NCI-H526 treated with DMSO at 0.1 percent for 48 hours (cell line): ENCODE data around the gene PMVK.

Experiments used
- DNase-seq: peaks from one replicate; lab custom pipeline; 2025; lab: John Stamatoyannopoulos, UW

The PMVK gene

DNA sequence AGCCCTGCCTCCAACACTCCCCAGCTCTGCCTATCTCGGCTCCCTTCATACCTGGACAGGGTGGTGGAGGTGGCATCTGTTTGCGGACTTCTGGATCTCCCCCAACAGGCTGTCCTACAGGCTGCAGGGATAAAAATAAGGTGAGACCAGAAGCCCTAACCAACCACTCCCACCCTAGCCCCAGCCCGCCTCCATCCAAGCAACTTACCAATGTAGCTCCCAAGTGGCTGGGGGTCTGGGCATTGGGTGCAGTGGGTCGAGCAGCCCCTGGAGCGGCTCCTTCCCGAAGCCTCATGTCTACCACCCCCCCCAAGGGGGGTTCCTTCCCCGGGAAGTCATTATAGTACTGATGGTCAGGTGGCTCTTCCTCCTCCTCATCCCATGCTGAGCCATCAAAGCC is 29.6 kb upstream of the PMVK start:
- DNase-seq, result no peak

DNA sequence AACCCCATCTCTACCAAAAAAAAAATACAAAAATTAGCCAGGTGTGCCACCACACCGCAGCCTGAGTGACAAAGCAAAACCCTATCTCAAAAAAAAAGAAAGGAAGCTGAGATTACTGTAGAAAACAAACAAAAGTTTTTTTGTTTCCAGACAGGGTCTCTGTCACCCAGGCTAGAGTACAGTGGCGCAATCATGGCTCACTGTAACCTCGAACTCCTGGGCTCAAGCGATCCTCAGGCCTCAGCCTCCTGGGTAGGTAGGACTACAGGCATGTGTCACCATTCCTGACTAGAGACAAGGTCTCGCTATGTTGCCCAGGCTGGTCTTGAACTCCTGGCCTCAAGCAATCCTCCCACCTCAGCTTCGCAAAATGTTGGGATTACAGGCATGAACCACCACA is 27.8 kb upstream of the PMVK start:
- no peak for DNase-seq

DNA sequence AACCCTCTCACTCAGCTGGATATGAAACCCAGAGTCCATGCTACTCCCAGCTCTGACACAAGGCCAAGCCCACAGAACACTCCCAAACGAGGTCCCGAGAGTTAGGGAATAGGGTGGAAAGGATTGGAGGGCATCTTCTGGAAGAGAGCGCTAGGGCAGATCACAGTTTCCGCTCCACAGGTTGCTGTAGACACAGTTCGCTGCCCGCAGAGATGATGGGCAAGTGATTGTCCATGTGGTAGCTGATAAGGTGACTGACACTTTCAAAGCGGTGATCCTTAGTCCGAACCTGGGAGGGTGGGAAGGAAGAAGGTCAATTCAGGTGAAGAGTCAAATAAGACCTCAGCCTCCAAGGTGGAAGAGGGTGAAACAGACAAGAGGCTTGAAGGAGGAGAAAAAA is 27.1 kb upstream of the PMVK start:
- DNase-seq, result no peak

DNA sequence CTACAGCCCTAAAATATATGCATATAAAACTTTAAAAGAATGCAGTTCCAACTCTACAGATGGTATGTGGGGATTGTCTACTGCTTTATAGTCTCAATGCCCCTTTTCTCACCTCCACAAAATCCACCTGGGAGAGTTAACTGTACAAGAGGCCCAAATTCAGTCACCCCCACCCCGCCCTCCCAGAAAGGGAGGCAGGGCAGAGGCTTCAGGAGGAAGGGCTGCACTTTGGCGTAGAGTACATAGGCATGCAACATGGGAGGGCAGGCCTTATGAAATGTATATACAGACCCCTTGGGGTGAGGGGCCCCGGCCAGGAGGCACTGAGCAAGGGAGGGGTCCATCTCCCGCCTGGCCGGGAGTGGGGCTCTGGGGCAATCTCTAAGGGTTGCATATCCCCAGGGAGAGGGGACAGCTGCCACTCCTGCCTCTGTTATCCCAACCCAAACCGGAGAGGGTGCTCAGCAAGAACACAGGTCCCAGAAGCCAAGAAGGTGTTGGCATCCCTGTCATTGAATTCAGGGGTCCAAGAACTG is 26.3 kb upstream of the PMVK start:
- no peak for DNase-seq

DNA sequence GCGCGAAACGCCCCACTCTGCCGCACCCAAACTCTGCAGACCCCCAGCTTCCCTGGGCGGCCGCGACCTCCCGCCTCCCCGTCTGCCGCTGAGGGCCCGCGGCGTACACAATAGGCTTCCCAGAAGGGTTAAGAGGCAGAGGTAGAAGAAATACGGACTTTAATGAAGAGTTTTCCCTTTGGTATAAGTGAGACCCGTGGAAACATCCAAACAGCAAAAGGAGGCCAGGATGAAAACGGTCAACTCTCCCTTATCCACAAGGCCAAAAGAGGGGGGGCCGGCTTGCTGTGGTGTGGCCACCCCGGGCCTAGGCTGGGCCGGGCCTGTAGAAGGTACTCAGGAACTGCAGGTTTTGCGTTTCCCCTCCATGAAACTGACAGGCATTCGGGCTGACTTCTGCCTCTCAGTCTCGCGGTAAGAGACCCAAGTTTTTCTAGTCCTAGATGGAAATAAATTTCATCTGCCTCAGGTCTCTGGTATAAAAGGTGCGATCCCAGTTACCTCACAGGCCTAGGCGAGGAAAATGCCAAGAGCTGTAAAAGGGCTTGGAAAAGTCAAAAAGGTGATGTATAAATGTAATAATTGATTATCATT is 25.7 kb upstream of the PMVK start:
- DNase-seq, result no peak

- DNase-seq, result peak; percentile 89
Measured at GRCh38 chr1:154961207-154962155, 25.0 kb upstream of the PMVK start, which contains the start of gene PYGO2. TSS of gene PYGO2 (minus strand) at chr1:154961782. CDS start at chr1:154961576, 206 bp downstream.

DNA sequence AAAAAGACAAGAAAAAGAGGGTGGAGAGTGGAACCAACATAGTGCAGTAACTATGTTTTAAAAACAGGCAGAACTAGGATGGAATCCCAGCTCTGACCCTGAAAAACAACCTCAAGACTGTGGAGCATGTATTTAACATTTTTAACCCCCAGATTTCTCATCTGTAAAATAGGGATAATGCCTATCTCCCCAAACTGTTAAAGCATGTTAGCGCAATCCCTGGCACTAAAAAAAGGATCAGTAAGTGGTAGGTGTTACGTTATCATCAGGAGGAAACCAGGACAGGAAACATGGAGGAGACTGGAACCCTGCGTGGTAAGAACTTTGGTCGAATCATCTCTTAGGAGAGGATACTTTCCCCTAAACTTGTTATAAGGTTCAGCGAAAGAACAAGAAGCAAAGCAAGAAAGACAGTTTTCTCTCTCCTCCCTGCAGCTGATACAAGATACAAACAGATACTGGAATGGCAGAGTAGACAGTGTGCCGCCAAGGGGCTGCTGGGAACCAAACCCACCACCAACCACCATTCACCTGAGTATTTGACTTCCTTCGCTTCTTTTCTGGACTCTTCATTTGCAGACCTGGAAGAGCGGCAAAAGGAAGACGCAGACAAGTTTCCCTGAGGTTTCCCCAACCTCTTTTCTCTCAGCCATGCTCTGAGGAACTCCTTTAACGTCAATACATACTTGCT is 24.1 kb upstream of the PMVK start:
- DNase-seq, result no peak

GRCh38 chr1:154959426-154959780 is 22.9 kb upstream of the PMVK start:
- no peak for DNase-seq

GRCh38 chr1:154958681-154959425 is 22.3 kb upstream of the PMVK start:
- DNase-seq, result no peak

- DNase-seq, result no peak
Measured at GRCh38 chr1:154958036-154958435, 21.5 kb upstream of the PMVK start.

GRCh38 chr1:154957091-154957657 is 20.7 kb upstream of the PMVK start:
- no peak for DNase-seq

DNA sequence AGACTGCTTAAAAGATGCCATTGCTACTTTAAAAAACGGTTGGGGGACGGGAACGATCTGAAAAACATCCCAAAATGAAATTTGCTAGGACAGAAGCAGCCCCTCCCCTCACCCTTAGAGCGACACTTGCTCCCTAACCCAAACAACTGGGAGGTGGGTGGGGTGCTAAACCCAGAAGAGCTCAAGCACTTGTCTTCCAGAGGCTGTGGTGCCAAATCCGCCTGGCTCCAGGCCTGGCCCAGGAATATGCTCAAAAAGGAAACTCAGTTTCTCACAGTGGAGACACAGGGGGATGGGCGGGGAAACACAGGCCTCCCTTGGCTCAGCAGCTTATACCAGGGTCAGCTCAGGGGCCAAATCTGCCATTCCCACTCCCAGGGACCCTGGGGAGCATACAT is 20.0 kb upstream of the PMVK start:
- DNase-seq, result no peak

DNA sequence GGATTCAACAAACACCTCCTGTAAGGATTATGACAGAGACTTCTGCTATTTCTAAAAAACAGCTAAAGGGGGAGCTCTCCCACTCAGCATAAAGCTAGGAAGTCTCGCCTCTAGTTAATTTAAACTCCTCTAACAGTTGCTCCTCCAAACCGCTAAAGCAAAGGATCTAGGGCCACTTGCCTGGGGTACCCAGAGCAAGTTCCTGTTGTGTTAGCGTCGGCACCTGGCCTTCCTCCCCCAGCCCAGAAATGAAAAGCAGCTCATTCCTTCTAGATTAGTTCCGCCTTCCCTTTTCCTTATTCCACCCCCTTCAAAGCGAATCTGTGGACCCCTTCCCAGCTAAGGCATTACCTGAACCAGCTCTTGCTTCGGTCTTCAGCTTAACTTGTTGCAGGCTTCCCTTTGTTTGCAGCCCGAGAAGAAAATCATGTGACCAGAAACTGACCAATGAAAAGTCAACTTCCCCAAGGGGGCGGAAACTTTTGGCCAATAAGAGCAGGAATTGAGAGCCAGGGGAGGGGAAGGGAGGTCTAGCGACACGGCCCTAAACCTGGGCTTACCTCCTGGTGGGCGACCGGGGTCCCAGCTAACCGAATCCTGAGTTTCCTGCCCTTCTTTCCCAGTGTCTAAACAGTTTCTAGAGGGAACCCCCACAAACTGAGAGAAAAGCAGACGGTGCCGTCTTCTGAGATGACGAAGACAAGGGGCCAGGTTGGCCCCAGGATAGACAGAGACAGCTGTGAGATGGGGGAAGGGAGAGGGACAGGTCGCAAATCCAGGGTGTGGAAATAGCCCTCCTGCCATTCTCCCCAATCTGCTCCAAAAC is 19.4 kb upstream of the PMVK start, which contains the start of gene PBXIP1:
TSS of gene PBXIP1 (minus strand) at position 382 of the 826 bp plus-strand sequence. CDS start 2,378 bp downstream, outside the sequence.
- DNase-seq, result peak; percentile 98

- DNase-seq, result no peak
Measured at GRCh38 chr1:154955039-154955717, 18.7 kb upstream of the PMVK start.

DNA sequence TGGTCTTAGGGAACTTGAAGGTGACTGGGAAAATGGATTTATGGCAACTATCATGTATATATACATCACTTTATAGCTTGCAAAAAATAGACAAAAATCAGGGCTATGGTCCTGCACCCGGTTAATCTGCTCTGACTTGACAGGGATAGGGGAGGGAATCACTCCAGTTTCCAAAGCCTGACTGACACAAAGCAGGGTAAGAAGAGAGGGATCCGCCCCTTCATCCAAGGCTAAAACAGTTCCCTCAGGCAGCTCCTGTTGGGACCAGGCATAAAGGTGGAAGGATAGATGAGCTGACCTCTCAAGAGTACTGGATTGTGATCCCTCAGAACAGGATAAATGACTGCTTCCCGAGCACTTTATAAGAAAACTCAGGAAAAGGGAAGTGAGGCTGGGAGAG is 18.0 kb upstream of the PMVK start:
- DNase-seq, result no peak

DNA sequence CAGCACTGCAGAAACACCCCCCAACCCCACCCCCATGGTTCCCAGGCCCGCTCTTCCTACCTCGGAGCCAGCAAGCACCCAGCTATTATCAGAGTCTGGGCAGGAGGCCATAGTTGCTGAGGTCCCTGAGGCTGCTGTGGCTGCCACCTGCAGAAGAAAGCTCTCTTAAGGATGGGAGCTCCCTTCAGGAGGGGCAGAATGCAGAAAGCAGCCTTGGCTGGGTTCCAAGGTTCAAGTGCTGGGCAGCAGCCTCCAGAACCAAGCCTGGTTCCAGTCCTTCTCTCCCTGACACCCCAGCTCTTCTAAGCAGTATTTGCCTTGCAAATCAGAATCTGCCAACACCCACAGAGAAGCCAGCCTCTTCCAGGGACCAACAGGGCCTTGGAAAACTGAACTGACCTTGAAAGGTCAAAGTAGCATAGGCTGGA is 17.1 kb upstream of the PMVK start:
- DNase-seq, result peak; percentile 98

DNA sequence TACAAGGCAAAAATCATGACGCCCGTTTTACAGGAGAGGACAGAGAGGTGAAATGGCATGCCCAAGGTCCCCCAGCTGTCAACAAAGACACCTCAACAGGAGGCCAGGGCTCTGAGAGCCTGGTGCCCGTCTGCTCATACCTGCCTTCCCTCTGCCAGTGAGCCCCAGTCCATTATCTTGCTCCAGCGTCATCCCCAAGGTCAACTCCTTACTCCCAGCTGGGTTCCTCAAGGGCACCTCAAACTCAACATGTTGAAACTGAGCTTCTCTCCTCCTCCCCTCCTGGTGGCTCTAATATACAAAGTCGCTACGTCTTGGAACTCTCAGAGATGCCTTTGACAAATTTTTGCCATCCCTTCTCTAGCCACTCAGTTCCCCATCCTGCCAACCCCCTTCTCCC is 16.1 kb upstream of the PMVK start:
- DNase-seq, result no peak

- DNase-seq, result peak; percentile 69
Measured at GRCh38 chr1:154951901-154952657, 15.6 kb upstream of the PMVK start.

DNA sequence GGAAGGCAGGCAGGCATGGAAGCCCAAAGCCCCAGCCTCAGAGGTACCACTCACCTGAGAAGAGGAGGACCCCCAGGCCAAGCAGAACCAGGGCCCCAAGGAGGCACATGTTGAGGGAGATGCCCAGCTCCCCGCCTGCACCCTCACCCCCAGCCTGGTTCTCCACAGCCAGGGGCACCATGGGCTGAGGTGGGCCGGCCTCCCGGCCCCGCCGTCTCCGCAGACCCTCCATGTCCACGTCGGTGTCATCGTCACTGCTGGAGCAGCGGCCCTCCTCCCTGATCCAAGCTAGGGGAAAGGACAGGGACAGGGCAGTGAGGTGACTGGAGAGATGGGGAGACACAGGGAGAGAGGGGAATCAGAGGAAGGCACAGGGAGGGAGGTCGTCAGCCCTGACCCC is 11.6 kb upstream of the PMVK start:
- no peak for DNase-seq
